Left ventricle myocardium inferior (tissue), 1 donor: ENCODE measurements around the gene SQSTM1. TPM values are rescaled to one million over a fixed set of nuclear protein-coding genes. Genes with fewer than 3 reads are reported as not detected.

Source experiments
- DNase-seq: peaks from one replicate; pipeline ENCODE4 v3.0.0-alpha.2; 2020
- H3K27ac ChIP-seq: fragments of 200-600 bp; replicated peaks from 2 replicates; pipeline ENCODE4 v1.8.0; 2021
- H3K27me3 ChIP-seq: fragments of 200-600 bp; 2 replicates; pipeline ENCODE4 v1.8.0; 2021; ENCODE audit warnings: low read depth
- H3K36me3 ChIP-seq: fragments of 200-600 bp; 2 replicates; pipeline ENCODE4 v1.8.0; 2021
- H3K4me1 ChIP-seq: fragments of 200-600 bp; 2 replicates; pipeline ENCODE4 v1.8.0; 2021
- H3K4me3 ChIP-seq: fragments of 200-600 bp; 2 replicates; pipeline ENCODE4 v1.8.0; 2021; ENCODE audit warnings: mild to moderate bottlenecking, moderate library complexity
- H3K9me3 ChIP-seq: fragments of 200-600 bp; replicated peaks from 2 replicates; pipeline ENCODE4 v1.8.0; 2021
- intact Hi-C: fragments of 100-400 bp; cut with micrococcal nuclease; formaldehyde crosslinking; loops from one replicate; pipeline ENCODE4 v1.11.0; 2022
- total RNA-seq: library from RNA; stranded (reverse); fragmentation: NEBNext Ultra II Directional; extraction: Animal tissue kit (Norgen Biotek cat#: 25700); gene quantifications from one replicate; pipeline ENCODE4 v1.2.1, GENCODE V29; 2021
- TF ChIP-seq, protein P1 (sequence below): fragments of 200-600 bp; IDR thresholded peaks from 2 replicates; pipeline ENCODE4 v1.8.0; 2021; ENCODE audit warnings: antibody characterized with exemption, mild to moderate bottlenecking, borderline replicate concordance
- donor health status: DM: no; HTN: yes; CAD: no; lungs with severe emphysema.

The SQSTM1 gene
- total RNA-seq, 1 donor from 2014 or later = 438 TPM

DNA sequence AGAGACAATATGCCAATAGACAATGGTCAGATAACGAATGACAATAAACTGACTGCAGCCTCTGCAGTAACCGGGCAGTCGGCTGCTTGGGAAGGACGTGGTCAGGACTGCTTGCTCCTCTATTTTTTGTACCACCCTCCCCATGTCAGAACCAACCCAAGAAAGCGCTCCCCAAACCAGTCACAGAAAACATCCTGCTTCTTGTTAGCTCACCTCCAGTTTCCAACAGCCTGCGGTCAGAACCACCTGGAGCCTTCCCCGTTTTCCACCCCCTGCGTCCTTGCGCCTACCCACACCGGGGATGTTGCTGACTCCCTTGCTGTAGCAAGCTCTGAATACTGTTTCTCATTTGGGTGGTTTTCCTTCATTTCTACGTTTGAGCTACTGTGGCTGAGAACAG is 39.6 kb downstream of the SQSTM1 start:
- Histone ChIP-seq H3K27ac (no peak overlapping the region), H3K36me3 (peaks cover 33% of the 10 kb centered on the region), H3K4me1 (peaks cover 37% of the 10 kb centered on the region), H3K27me3 (no peaks in the 10 kb centered on the region), H3K4me3 (no peak overlapping the region), H3K9me3 (peaks cover 4% of the 10 kb centered on the region)
- DNase-seq = no peak
- intact Hi-C loops = no loop called here
- TF ChIP-seq, protein P1, sequence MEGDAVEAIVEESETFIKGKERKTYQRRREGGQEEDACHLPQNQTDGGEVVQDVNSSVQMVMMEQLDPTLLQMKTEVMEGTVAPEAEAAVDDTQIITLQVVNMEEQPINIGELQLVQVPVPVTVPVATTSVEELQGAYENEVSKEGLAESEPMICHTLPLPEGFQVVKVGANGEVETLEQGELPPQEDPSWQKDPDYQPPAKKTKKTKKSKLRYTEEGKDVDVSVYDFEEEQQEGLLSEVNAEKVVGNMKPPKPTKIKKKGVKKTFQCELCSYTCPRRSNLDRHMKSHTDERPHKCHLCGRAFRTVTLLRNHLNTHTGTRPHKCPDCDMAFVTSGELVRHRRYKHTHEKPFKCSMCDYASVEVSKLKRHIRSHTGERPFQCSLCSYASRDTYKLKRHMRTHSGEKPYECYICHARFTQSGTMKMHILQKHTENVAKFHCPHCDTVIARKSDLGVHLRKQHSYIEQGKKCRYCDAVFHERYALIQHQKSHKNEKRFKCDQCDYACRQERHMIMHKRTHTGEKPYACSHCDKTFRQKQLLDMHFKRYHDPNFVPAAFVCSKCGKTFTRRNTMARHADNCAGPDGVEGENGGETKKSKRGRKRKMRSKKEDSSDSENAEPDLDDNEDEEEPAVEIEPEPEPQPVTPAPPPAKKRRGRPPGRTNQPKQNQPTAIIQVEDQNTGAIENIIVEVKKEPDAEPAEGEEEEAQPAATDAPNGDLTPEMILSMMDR = no peak

DNA sequence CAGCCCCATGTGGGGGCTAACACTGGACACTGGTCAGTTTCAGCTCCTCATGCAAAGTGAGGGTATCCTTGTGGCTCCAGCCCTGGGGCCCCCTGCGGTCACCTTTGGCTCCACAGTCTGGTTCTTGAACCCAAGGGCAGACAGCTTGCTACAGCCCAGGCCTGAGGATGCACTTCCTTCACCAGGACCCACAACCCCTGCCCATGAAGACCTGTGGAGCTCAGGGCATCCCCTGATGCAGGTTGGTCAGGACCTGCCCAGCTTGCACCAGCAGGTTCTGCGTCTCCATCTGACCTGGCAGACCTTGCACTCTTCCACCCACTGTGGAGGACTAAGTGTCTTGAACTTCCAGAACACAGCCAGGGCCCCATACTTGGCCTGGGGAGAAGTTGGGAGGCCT is 41.6 kb downstream of the SQSTM1 start:
- H3K9me3 ChIP-seq = peaks cover 4% of the 10 kb centered on the region
- TF ChIP-seq, protein P1 = no peak
- H3K4me3 ChIP-seq = no peak overlapping the region
- no peak for DNase-seq
- peaks cover 41% of the 10 kb centered on the region for H3K36me3 ChIP-seq
- H3K27me3 ChIP-seq = no peaks in the 10 kb centered on the region
- peaks cover 32% of the 10 kb centered on the region for H3K4me1 ChIP-seq
- intact Hi-C loops = no loop called here
- H3K27ac ChIP-seq = no peak overlapping the region

DNA sequence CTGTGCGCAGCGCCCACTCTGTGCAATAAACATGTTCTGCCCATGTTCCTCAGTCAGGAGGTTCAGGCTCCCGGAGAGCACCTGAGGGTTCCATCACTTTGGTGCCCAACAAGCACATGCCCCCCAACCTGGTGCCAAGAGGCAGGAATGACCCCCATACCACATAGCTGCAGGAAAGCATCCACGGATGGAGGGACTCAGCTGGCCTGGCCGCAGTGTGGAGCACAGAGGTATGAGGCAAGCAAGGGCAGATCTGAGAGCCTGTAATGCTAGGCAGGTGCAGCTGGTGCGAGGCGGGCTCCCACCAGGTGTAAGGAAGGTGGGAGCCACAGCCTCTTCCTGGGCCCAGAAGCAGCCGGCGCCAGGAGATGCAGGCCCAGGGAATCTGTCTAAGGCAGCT is 42.2 kb downstream of the SQSTM1 start:
- Histone ChIP-seq H3K36me3 (peaks cover 47% of the 10 kb centered on the region), H3K4me3 (no peak overlapping the region), H3K4me1 (peaks cover 26% of the 10 kb centered on the region), H3K9me3 (peaks cover 4% of the 10 kb centered on the region), H3K27ac (no peak overlapping the region), H3K27me3 (no peaks in the 10 kb centered on the region)
- TF ChIP-seq, protein P1 = no peak
- no peak for DNase-seq
- intact Hi-C loops = no loop called here

DNA sequence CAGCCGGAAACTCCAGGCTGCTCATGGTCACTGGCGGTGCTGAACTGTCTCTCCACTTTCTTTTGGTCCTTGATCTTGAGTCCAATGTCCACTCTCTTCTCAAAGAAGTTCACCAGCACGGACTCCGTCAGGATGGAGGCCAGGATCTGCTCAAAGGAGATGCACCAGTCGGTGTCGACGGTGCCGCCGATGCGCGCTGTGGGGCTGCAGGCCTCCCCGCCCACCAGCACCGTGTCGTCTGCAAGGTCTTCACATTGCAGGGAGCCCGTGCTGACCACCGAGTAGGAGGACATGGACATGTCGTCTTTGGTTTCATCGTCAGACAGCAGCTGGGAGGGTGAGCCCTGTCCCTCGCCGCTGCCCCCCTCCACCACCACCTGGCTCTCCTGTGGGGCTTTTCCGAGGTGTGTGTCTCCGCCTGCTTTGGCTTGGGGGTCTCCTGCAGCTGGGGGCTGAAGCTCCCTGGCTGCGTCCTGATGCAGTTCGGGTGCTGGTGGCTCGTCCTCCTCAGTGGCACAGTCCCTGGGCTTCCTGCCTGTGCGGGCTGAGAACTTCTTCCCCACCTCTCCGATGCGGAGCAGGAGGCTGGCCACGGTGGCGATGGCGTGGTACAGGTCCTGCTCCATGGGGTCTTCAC is 42.9 kb downstream of the SQSTM1 start:
- peaks cover 19% of the 10 kb centered on the region for H3K4me1 ChIP-seq
- no peak overlapping the region for H3K4me3 ChIP-seq
- TF ChIP-seq, protein P1 = no peak
- no peak overlapping the region for H3K27ac ChIP-seq
- H3K9me3 ChIP-seq = peaks cover 4% of the 10 kb centered on the region
- DNase-seq = no peak
- intact Hi-C loops = no loop called here
- H3K36me3 ChIP-seq = peaks cover 48% of the 10 kb centered on the region
- no peaks in the 10 kb centered on the region for H3K27me3 ChIP-seq

DNA sequence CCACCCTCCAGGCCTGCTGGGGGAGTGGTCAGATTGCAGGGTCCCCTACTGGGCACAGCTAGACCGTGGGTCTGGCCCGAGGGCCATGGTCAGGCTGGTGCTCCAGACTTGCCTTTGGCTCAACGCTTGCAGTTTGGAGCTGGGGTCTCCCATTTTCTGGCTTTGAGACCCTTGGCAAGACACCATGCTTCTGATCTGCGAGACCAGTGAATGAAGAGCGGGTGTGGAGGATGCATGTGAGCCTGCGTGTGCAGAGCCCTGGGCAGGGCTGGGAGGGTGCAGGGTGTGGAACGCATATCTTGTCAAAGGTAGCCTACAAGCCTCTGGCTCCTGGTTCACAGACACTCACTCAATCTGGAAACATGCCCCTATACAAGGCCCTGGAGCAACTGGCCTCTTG is 44.0 kb downstream of the SQSTM1 start:
- peaks cover 13% of the 10 kb centered on the region for H3K4me1 ChIP-seq
- no peaks in the 10 kb centered on the region for H3K27me3 ChIP-seq
- H3K4me3 ChIP-seq = no peak overlapping the region
- peaks cover 4% of the 10 kb centered on the region for H3K9me3 ChIP-seq
- TF ChIP-seq, protein P1 = no peak
- no peak overlapping the region for H3K27ac ChIP-seq
- no peak for DNase-seq
- intact Hi-C loops = no loop called here
- peaks cover 50% of the 10 kb centered on the region for H3K36me3 ChIP-seq
